Measurements from ENCODE around the gene METTL13.
A peak's percentile ranks its signal among the peaks of the same experiment; 100 is the strongest.

METTL13 gene, protein sequence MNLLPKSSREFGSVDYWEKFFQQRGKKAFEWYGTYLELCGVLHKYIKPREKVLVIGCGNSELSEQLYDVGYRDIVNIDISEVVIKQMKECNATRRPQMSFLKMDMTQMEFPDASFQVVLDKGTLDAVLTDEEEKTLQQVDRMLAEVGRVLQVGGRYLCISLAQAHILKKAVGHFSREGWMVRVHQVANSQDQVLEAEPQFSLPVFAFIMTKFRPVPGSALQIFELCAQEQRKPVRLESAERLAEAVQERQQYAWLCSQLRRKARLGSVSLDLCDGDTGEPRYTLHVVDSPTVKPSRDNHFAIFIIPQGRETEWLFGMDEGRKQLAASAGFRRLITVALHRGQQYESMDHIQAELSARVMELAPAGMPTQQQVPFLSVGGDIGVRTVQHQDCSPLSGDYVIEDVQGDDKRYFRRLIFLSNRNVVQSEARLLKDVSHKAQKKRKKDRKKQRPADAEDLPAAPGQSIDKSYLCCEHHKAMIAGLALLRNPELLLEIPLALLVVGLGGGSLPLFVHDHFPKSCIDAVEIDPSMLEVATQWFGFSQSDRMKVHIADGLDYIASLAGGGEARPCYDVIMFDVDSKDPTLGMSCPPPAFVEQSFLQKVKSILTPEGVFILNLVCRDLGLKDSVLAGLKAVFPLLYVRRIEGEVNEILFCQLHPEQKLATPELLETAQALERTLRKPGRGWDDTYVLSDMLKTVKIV

DNA sequence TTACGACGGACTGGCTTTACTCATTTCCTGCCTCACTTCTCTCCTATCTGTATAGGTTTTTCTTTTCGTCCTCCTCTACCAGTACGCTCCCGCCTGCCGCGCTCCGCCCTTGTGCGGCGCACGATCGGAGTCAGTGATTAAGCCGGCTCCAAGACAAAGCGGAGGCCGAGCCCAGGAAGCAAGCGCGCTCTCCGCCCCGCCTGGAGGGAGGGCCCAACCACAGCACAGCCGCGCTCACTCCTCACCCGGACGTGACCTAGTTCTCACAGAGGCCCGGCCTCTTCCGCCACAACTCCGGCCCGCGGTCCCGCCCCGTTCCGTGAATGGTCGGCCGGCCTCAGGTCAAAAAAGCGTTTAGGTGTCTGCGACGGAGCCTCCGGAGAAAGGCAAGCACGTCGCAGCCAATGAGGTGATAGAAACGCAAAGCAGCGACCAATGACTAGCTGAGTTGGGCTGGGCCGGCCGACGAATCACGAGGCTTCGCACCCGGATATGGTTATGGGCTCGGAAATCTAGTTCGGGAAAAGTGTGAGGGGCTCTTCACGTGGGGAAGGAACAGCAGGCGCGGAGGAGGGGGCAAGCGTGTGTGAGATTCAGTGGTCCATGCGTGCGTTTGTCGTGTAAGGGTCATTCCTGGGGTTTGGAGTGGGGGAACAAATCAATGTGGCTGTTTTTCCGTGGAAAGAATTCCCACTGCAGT is at the start of gene METTL13:
Gene METTL13 (plus strand): TSS at position 485 of the 700 bp plus-strand sequence. CDS start 308 bp downstream, outside the sequence.
- peak; percentile 99 for DNase-seq

DNA sequence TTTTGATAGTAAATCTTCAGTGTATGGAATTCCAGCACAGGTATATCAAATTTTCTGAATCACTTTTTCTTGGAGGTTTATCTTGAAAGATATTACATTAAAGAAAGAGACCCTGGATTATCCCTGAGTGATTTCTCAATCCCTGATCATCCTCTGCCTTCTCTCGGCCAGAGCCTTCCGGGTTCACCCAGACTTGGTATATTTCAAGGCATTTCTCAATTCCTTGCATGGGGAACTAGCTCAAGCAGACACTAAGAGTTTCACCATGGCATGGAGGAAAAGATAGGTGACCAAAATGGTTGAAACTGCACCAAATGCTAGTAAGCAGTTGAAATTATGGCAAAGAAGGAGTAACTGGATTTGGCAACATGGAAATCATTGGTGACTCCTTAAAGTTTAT is 45.3 kb upstream of the METTL13 start:
- no peak for DNase-seq

DNA sequence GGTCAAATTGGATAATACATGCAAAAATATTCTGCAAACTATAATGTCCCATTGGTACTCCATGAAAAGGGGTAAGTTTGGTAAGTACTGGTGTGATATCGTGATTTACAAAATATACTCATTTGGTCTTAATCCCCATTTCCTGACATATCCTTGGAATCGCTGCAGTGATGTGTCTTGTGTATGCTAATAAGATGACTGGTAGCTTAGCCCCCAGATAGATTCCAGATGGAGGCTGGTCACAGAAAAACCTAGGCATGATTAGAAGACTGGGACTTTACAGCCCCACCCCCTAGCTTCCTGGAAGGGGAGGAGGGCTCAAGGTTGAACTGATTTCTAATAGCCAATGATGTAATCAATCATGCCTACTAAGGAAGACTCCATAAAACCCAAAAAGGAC is 42.5 kb upstream of the METTL13 start:
- no peak for DNase-seq

DNA sequence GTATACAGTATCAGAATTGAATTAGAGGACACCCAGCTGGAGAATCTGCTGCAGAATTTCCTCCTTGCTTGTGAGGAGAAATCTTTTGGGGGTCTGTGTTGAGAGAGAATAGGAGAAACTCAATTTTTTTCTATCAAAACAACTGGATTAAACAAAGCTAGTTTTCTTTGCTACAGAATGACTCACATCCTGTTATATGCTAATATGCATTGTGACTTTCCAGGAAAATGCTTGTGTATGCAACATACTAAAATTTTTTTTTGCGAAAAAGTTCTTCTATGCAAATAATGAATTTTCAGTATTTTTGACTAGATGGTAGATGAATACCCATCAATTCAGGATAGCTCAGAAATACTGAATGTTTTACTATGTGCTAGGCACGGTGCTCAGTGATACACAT is 41.8 kb upstream of the METTL13 start:
- DNase-seq, result no peak

DNA sequence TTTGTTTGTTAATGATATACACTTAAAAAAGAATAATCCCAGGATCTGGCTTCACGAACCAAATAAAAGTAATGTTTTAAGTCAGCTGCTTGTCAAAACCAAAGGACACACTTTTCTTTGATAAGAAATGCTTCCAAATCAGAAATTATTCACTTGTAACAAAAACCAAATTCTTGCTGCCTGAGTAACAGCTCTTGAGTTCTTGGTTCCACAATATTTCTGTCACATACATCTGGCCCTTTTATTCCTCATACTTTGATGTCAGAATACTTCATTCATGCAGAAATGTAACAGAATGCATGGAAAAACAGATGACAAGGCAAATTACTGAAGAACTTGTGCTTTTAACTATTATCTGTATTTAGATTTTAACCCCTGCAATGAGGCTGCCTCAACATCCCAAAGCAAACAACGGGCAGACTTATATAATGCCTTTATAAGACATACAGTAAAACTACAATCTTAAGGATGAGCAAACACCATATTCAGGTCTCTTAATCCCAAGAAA is 41.0 kb upstream of the METTL13 start:
- no peak for DNase-seq

DNA sequence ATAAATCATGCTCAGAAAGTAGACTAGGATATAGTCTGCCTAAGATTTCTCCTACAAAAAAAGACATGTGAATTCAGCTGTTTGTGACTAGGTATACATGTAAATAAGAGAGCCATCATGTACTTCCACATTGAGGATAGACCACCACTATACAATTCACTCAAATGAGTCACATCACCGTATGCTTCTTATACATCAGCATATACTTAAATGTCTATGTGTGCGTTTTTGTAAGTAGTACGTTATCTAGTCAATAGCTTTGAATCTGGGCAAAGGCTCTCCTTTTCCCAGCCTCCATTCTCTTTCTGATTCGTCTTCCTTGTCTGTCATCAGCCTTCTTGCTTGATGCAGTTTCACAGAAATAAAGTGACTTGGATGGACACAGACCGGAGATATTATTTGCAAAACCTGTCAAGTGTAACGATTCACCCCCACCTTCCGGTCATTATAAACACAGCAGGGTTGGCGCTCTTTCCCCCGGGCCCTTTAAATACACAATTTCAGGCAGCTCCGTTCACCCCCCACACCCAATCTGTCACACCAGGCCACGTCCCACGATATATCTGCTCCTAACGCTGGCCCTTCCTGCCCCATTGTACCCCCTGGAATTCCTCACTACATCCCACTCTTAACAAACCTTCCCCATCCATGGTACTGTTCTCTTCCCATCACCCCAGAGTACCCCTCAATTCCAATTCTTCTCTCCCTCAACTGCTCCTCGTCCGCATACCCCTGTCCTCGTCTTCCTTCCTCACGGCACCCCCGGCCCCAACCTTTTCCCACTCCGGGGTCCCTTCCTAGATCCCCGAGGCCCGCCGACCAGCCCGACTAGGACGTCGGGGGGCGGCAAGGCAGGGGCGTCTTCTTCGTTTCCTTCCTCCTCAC is 40.2 kb upstream of the METTL13 start:
- peak; percentile 75 for DNase-seq

DNA sequence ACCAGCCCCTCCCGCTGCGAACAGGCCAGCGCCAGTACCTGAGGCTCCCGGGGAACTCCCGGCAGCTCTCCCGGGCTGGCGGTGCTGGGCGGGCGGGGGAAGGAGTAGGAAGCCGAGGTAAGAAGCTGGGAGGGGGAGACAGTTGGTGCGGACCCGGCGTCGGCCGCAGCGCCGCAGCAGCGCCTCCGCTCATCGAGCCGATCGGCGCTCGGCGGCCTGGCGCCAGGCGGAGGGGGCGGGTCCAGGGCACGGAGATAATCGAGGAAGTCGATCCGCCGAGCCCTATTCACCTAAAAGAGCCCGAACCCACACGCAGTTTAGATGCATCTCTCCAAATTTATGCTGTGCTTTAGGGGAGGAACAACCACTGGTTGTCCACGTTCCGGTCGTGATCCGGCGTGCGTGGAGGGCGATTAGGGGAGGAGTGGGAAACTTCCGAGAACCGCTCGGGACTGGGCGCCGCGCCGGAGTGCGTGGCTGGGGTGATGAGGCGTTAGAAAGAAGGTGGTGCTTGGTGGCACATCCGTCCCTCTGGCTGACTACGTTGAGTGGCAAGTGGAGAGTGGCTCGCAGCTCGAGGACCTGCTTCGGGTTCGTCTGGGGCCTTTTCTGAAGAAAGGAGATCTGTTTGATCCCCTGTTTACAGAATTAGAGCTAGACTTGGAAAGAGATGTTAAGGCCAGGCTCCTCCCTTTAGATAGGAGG is 39.4 kb upstream of the METTL13 start, which contains the start of gene VAMP4:
Gene VAMP4 (minus strand): TSS at position 194 of the 705 bp plus-strand sequence. CDS start 3,651 bp downstream, outside the sequence.
- DNase-seq, result peak; percentile 85

DNA sequence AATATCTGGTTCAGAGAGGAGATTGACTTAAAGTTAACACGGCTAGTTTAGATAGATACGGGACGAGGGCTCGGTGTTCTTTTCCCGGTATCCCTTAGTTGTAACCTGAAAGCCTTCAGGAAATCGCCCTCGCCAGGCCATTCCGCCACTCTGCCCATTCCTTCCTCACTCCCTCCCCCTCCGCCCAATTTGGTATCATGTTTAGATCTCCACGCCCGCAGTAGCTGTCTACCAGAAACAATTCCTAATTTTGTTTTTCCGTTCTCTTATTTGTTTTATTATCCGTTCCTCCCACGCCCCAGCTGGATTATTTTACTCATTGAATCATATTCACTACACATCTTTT is 38.9 kb upstream of the METTL13 start:
- DNase-seq, result peak; percentile 76

DNA sequence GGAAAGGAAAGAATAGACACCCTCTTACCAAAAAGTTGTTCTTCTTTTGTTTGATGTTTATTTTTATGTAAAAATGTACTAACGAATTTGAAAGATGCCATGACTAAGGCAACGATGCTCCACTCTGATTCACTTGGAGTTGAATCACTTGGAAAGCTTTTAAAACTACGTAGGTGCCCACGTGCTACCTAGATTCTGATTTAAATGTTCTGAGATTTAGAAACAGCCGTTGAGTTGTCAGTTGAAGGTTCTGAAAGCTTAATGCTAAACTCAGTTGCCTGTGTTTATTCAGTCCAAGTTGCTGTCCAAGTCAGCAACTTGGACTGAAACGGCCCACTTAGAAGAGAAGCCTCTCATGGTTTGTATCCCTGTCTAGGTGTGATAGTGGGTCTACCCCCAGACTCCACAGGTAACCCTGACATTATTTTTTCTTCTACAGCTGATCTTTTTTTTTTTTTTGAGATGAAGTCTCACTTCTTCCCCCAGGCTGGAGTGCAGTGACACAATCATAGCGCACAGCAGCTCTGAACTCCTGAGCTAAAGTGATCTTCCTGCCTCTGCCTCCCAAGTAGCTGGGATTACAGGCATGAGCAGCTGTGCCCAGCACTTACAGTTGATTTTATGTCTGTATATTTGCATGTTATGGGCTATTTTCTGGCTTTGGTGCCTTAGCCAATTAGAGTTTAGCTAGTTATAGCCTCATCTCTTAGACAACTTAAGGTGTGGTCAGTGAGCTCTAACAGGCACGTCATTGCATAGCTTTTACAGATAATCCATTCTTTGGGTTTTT is 38.2 kb upstream of the METTL13 start:
- DNase-seq, result no peak

DNA sequence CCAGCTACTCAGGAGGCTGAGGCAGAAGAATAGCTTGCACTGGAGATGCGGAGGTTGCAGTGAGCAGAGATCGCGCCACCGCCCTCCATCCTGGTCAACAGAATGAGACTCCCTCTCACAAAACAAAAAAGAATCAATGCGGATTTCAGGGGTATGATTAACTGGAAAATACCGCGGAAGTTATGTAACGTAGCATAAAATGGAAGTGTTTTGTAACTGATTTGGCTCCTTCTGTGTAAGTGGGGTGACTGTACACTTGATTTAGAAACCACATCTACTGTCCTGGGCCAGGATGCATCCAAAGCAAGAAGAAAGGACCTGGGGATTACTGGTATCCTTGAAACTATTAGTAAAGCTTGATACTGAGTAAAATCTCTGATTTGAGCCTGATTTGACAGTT is 36.5 kb upstream of the METTL13 start:
- no peak for DNase-seq

DNA sequence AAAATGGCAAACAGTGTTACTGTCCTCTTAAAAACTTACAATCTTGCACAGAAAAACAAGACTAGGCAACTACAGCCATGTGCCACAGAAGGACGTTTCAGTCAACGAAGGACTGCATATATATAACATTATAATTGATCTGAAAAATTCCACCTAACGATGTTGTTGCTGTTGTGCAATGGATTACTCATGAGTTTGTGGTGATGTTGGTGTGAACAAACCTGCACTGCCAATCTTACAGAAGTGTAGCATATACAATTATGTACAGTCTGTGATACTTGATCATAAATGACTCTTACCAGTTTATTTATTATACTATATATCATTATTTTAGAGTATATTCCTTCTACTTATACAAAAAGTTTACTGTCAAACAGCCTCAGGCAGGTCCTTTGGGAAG is 32.8 kb upstream of the METTL13 start:
- DNase-seq, result no peak

DNA sequence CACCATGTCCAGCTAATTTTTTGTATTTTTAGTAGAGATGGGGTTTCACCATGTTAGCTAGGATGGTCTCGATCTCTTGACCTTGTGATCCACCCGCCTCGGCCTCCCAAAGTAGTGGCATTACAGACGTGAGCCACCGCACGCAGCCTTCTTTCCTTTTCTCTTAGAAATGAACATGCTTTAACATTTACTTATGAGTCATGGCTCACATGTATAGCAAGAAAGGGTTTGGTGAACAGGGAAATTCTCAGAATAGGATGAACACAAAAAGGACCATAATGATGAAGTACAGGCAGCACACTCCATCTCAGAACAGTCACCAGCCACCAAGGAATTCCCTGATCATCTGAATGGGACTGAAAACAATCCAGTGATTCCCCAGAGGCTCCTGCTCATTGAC is 30.2 kb upstream of the METTL13 start:
- no peak for DNase-seq

DNA sequence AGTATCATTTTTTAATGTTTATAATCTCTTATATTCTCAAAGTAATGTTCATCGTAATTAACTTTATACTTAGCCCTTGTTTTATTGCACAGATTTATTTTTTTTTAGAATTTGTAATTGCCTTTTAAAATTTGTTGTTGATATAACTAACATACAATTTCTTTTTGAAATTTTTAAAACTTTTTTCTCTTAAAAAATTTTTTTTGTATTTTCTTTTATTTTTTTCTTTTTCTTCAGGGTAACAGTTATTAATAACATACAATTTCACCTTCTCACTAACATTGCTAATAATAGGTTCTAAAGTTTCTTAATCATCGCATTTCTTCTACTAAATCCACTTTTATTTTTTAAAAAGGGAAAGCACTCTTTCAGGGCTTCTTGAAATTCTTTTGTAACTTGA is 28.3 kb upstream of the METTL13 start:
- no peak for DNase-seq

DNA sequence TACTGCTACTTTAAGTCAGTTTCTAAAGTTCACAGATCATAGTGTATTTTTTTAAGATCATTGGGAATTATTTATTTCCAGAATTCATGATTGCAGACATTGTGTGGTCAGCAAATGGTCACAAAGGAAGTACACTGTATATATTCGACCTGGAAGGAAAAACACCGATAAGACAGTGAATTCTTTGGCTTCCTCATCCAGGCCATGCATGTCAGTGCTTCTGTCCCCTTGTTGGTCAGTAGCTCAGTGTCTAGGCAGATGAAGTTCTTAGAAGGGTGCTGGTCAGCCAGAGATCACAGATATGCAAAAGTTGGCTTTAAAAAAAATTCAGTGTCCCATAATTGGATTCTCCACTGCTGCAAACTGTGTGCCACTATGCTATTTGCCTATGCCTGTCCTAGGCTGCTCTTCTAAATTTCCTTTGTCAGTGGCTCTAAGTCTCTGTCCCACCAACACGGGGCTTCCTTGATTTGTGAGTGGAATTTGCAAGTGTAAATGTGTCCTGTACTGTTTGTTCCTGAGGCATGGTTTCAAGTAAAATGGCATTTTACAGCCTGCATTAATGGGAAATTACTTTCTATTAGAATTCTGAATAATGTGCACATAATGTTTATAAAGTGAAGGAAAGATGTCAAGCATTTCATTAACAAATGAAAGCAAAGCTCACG is 27.6 kb upstream of the METTL13 start:
- DNase-seq, result no peak

DNA sequence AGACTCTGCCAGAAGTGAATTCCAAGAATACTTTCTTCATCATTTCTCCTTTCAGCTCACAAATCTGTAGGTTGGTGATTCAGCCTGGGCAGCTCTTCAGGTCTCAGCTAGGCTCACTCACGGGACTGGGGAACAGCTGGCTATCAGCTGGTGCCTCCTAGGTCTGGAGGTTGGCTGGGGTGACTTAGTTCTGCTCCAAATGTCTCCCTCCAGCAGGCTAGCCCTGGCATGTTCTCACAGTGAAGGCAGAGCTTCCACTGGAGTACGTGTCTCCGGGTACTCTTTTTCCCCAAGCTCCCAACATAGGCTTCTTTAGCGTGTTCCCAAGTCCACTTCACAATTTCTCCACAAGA is 27.1 kb upstream of the METTL13 start:
- DNase-seq, result no peak

DNA sequence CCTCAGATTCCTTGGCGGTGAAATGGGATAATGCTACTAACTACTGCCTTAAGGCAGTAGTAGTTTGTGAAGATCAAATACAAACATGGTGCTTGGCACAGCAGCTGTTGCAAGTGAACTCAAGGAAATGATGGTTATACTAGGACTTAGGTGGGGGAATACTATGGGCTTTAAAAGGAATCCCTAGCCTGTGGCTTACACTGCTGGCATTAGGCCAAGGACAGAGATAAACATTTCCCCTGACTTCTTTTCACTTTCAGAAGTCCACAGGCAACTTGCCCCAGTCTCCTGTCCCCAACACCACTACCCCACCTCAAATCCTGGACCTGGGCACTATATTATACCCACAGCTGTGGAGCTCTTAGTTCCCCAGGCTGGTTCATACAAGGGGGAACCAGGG is 26.5 kb upstream of the METTL13 start:
- DNase-seq, result no peak

DNA sequence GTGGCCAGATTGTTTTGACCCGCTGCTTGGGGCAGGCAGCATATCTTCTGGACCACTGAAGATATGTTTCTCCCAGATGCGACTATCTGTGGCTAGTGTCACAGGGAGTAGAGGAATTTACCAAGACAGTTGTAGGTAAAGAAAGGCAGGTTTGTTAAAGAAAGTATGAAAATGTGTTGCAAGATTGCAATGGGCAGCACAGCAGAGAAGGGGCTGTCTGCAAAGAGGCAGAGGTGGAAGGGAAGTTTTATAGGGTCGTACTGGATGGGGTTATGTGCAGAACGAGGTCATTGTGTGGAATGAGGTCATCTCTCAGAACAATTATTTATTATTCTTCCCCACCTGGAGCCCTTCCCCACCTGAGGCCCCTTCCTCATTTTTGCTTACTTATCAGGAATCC is 24.6 kb upstream of the METTL13 start:
- no peak for DNase-seq

DNA sequence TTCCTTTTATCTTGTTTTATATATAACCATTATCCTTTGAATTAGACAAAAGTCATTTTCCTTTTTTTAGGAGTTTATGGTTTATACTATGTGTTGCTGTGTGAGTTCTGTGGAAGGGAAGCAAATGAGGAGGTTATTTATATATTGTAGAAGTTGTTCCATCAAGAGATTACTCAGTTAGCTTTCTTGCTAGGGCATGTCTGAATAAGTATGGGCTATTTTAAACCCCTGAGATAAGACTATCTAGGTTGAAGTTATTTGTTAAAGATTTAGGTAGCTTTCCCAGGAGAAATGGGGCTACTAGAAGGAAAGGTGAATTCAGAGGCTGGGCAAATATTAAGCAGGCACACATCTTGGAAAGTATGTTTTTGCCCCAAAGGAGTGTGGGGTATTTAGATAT is 23.4 kb upstream of the METTL13 start:
- no peak for DNase-seq

DNA sequence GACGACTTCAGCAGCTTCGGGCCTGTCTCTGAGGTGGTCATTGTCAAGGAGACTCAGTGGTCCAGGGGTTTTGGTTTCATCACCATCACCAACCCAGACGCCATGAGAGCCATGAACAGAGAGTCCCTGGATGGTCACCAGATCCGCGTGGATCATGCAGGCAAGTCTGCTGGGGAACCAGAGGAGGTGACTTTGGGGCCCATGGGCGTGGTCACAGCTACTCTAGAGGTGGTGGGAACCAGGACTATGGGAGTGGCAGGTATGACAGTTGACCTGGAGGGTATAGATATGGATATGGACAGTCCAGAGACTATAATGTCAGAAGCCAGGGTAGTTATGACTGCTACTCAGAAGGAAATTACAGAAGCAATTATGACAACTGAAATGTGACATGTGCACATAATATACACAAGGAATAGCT is 19.3 kb upstream of the METTL13 start:
- no peak for DNase-seq

DNA sequence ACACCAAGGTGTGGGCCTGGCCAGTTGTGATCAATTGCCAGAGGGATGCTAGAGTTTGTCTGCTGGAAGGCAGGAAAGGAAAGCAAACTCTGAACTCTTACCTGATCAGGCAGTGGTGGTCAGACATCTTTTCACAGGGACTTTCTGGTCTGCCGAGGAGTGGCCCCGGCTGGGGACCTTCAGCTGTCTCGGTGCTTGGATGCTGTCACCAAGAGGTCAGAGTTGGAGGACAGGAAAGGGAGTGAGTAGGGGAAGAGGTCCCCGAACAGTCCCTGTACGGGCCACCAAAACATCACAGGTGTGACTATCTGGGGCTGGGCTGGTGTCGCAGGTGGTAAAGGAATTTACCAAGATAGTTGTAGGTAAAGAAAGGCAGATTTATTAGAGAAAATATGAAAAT is 17.7 kb upstream of the METTL13 start:
- DNase-seq, result no peak

DNA sequence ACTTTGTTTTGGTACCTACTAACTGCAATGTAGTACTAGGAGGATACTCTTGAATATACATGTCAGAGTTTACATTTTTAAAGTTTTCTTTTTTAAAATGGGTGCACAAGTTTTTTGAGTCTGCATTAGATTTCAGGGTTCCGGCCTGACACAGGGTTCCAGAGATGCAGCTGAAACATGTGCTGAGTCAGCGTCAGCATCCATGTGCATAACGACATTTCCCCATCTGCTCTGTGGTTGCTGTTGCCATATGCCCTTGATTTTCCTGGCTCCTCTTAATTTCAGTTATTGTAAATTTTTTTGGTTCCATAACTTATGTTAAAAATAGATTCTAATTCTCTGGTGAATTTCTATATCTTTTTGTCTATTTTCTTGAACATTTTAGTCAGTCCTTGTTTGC is 12.3 kb upstream of the METTL13 start:
- DNase-seq, result no peak
